Stimulated activated naive CD4-positive, alpha-beta T cell treated with Interleukin-2 at 50 U/mL for 16 hours (primary cell): ENCODE results near the gene NELL2.
"Not testable (repeated sequence)": the region's sequence is repeated elsewhere in the genome, so short reads cannot be mapped to it uniquely, and the experiment has no call there.

Source experiments
- DNase-seq: peaks from one replicate; lab custom pipeline; 2025; lab: John Stamatoyannopoulos, UW

The NELL2 gene

GRCh38 chr12:44694017-44694416, 182.1 kb downstream of the NELL2 start:
- no peak for DNase-seq

GRCh38 chr12:44689587-44689986, 186.5 kb downstream of the NELL2 start:
- no peak for DNase-seq

GRCh38 chr12:44686821-44687432, 189.2 kb downstream of the NELL2 start:
- DNase-seq: not testable (repeated sequence)

GRCh38 chr12:44677724-44678123, 198.4 kb downstream of the NELL2 start:
- DNase-seq: no peak

- DNase-seq: no peak
These were observed 201.2 kb downstream of the NELL2 start for GRCh38 chr12:44674875-44675274.

- DNase-seq: no peak
These were observed 202.3 kb downstream of the NELL2 start for GRCh38 chr12:44673811-44674210.

- DNase-seq: no peak
These were observed 204.1 kb downstream of the NELL2 start for GRCh38 chr12:44672042-44672441.

GRCh38 chr12:44668443-44668842, 207.7 kb downstream of the NELL2 start:
- no peak for DNase-seq

GRCh38 chr12:44667461-44667860, 208.7 kb downstream of the NELL2 start:
- no peak for DNase-seq

GRCh38 chr12:44663291-44663690, 212.8 kb downstream of the NELL2 start:
- DNase-seq: no peak

- DNase-seq: no peak
These were observed 220.3 kb downstream of the NELL2 start for GRCh38 chr12:44655846-44656245.

GRCh38 chr12:44654646-44655639, 221.2 kb downstream of the NELL2 start:
- no peak for DNase-seq

GRCh38 chr12:44653861-44654527, 222.1 kb downstream of the NELL2 start:
- DNase-seq: no peak

- no peak for DNase-seq
These were observed 226.4 kb downstream of the NELL2 start for GRCh38 chr12:44649693-44650092.

GRCh38 chr12:44647917-44648690, 228.0 kb downstream of the NELL2 start:
- no peak for DNase-seq

- DNase-seq: no peak
These were observed 235.5 kb downstream of the NELL2 start for GRCh38 chr12:44640427-44641190.

GRCh38 chr12:44637875-44638274, 238.2 kb downstream of the NELL2 start:
- no peak for DNase-seq

- DNase-seq: no peak
These were observed 247.9 kb downstream of the NELL2 start for GRCh38 chr12:44628180-44628579.

- DNase-seq: no peak
These were observed 248.5 kb downstream of the NELL2 start for GRCh38 chr12:44627387-44628166.

- DNase-seq: no peak
These were observed 249.2 kb downstream of the NELL2 start for GRCh38 chr12:44626883-44627282.
